ENCODE data around the gene RNPEPL1. TPM values are rescaled to one million over a fixed set of nuclear protein-coding genes. Genes with fewer than 3 reads are reported as not detected.

Gene RNPEPL1
- total and polyA plus RNA-seq, 10 of the 15 experiments (the other 5 are each of a cell fraction or from before 2014, with no cell fraction given) = 0.24 to 49.5 (median 6.8) TPM

GRCh38 chr2:240599141-240599583 is 30.9 kb downstream of the RNPEPL1 start (continued):
- TF ChIP-seq IRF3 (IDR thresholded peaks at IDR 0.05) (no peak), BCL3 (IDR thresholded peaks at IDR 0.05; ENCODE audit: borderline replicate concordance, insufficient read depth, low read depth, low read length, poor library complexity, severe bottlenecking) (no peak), MLLT1 (IDR thresholded peaks at IDR 0.05) (no peak), CBX5 (IDR thresholded peaks at IDR 0.05; ENCODE audit: low read depth) (no peak), ETV6 (conservative IDR thresholded peaks at IDR 0.05 in 1 of 2, IDR thresholded peaks at IDR 0.05 in 1 of 2; ENCODE audit: borderline replicate concordance in 1 of 2, low read depth in 1 of 2) (no peak)

- no peak overlapping the region for H3K27ac ChIP-seq (ENCODE audit: control insufficient read depth, insufficient read depth)
- H4K20me1 ChIP-seq (ENCODE audit: control insufficient read depth, insufficient read depth) = no peaks in the 10 kb centered on the region
- no peaks in the 10 kb centered on the region for H3K79me2 ChIP-seq (ENCODE audit: control insufficient read depth, insufficient read depth, low read length)
- ChIA-PET CTCF (no interaction called here), RAD21 (ENCODE audit: unreplicated experiment) (no interaction called here), SMC1A (ENCODE audit: uncharacterized antibody, unreplicated experiment) (no interaction called here), POLR2A (no interaction called here)
- no peak overlapping the region for H2AFZ ChIP-seq (ENCODE audit: control insufficient read depth, low read depth, low read length)
- no peak overlapping the region for H3K9ac ChIP-seq (ENCODE audit: control insufficient read depth, insufficient read depth, low read length)
- no peak overlapping the region for H3K4me2 ChIP-seq (ENCODE audit: control insufficient read depth, insufficient read depth)
- DNase-seq (ENCODE audit: low read depth, low spot score) = no peak
- BruUV-seq (replicated peaks) = no TSS peak
- H3K4me1 ChIP-seq (ENCODE audit: control insufficient read depth, insufficient read depth, low read length) = no peaks in the 10 kb centered on the region; the same call in 1 of the 2 replicates
- in situ Hi-C loops (cut with MboI) = no loop called here
- TF ChIP-seq MYC (IDR thresholded peaks at IDR 0.05; ENCODE audit: insufficient read depth, insufficient read length, insufficient replicate concordance, low read length, severe bottlenecking) (no peak), JUNB (IDR thresholded peaks at IDR 0.05) (no peak), NFIC (IDR thresholded peaks at IDR 0.05; ENCODE audit: low read depth, low read length) (no peak), ZNF207 (IDR thresholded peaks at IDR 0.05; ENCODE audit: borderline replicate concordance) (no peak)
- H3K36me3 ChIP-seq (ENCODE audit: control insufficient read depth in 2 of 2, insufficient read depth in 2 of 2, low read length in 1 of 2) = peaks cover 0 to 13% of the 10 kb centered on the region in 2 experiments; a peak in 3 of 4 replicates
- H3K27me3 ChIP-seq (replicated peaks in 1 of 2; ENCODE audit: control insufficient read depth in 2 of 2, insufficient read depth in 2 of 2, low read length in 1 of 2) = no peaks in the 10 kb centered on the region
- FAIRE-seq = no peak
- ATAC-seq = no peak
- H3K9me3 ChIP-seq (replicated peaks; ENCODE audit: control insufficient read depth, insufficient read depth, low read length) = no peaks in the 10 kb centered on the region
- 89% methylated on average over 14 of the region's 16 CpGs for WGBS (ENCODE audit: insufficient coverage, insufficient replicate concordance, low lambda C conversion rate, missing lambda C conversion rate)
- intact Hi-C loops (cut with micrococcal nuclease; ENCODE audit: unreplicated experiment) = no loop called here
- H3K4me3 ChIP-seq = no peak overlapping the region
These were observed 32.2 kb downstream of the RNPEPL1 start for GRCh38 chr2:240600451-240600961.

Measured in GM12878 (cell line).